Stimulated activated CD4-positive, alpha-beta T cell treated with anti-CD3 and anti-CD28 coated beads, Interleukin-2, amount 100 ng/mL, for 24 hours (primary cell): ENCODE results near the gene ALG5.

Experiments used
- DNase-seq, 2 donors: peaks; one replicate each; pipeline ENCODE4 v3.0.0-alpha.2; 2020

Gene ALG5

DNA sequence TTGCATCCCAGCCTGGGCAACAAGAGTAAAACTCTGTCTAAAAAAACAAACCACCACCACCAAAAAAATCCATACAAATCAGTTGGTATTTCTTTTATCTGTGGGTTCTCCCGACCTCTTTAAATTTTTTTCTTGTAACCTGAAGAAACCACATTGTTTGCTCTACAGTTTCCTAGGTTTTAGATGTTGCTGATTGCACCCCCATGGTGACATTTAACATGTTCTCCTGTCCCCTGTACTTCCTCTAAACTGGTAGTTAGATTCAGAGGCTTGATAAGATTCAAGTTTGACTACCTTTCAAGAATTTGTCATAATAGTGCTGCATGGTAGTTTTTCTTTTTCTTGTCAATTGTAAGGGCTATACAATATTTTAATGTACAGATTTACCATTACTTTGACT is 24.0 kb downstream of the ALG5 start:
- DNase-seq = no peak

DNA sequence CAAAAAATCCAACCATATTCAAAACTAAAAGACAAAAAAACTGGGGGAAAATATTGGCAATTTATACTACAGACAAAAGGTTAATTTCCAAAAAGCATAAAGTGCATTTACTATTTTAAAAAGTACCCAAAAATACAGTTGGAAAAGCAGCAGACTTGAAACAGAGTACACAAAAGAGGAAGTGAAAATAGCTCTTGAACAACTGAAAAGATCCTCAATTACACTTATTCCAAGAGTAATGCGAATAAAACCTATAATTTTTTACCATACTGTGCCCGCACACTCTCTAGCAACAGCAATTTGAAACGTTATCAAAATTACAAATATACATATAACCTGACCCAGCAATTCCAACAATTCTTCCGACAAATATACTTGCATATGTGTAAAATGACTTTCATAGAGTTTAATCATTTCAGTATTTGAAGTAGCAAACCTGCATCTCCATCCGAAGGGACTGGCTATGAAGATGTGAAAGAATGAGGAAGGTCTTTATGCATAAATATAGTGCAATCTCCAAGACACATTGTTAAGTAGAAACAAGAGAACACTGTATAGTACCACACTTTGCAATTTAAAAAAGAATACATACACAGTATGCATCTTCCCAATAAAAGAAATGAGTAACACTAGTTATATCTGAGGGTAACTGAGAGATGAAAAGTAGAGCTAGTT is 25.4 kb downstream of the ALG5 start:
- no peak for DNase-seq

DNA sequence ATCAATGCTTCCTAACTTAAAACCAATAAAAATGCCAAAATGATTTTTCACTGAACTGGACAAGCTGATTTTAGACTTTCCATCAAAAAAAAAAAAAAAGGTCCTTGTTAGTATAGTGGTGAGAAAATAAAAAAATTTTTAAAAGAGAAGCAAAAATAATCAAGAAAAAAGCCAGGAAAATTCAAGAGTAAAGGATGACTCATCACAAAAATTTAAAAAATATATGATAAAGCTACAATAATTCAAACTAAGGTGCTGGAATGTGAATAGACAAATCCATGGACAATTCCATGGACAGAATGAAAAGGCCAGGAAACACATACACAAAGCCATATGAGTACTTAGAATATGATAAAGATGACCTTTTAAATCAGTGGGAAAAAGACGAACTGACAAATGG is 26.1 kb downstream of the ALG5 start:
- no peak for DNase-seq

DNA sequence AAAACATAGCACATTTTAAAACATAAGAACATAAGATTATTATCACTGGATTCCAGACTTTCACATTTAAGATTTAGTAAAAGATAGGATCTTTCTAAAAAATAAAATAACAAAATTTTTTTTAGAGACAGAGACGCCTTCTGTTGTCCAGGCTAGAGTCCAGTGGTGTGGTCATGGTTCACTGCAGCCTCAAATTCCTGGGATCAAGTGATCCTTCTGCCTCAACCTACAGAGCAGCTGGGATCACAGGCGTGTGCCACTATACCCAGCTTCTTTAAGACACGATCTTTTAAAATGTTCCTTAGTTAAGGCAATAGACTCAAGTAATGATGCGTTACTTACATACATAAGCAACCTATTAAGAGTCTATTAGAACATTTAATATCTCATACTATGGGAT is 32.7 kb downstream of the ALG5 start:
- no peak for DNase-seq

DNA sequence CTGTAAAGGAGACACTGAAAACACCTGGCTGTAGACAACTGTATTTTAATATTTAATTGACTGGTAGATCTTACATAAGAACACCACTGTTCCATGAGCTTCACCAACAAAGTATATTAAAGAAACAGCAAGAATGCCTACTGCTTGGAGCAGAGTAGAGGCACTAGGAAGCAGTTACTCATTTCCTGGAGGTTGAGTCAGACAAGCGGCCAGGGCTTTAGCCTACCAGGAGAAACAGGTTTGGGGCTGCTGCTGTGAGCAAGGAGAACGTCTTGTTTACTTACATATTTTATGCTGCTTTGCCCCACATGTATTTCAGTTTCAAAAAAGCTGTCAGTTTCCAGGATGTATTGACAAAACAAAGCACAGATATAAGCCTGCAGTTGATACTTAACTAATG is 33.4 kb downstream of the ALG5 start:
- no peak for DNase-seq

DNA sequence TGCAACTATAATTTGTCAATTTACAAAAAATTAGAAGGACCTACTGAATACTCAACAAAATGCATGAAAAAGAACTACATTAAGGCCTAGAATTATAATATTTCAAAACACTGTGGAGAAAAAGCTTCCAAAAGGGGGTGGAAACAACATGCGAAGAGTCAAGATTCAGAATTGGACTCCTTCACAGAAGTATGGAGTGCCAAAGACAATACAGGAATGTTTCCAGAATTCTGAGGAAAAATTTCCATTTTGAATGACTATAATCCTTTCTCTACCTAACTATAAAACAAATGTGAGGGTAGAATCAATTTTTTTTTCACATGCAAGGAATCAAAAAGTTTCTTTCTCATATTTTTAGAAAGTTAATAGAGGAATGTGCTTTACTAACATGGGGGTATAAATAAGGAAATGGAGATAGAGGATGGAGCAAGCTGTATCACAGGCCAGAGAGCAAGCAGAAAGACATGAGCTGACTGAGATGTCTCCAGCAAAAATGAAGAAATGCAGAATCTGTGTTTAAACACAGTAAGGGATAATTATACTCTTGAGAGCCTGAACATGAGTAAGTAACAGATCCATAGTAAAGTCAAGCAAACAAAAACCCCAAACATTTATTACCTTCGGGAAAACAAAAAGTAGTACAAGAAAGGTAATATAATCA is 39.6 kb downstream of the ALG5 start:
- DNase-seq = no peak

DNA sequence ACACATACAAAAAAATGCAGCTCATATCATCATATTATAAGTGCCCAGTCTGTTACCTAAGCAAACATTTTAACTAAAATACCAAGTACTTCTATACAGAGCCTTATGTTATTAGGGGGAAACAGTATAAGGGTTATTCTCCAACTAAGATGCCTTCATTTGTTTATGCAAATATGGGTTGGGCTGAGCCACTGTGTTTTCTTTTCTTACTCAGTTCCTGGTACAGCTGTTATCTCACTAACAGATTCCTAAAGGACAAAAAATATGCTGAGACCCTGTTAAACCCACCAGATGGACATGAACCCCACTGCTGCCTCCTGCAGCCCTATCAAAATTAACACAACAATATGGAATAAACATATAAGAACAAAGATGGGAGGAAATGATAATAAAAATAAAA is 44.6 kb downstream of the ALG5 start:
- no peak for DNase-seq

DNA sequence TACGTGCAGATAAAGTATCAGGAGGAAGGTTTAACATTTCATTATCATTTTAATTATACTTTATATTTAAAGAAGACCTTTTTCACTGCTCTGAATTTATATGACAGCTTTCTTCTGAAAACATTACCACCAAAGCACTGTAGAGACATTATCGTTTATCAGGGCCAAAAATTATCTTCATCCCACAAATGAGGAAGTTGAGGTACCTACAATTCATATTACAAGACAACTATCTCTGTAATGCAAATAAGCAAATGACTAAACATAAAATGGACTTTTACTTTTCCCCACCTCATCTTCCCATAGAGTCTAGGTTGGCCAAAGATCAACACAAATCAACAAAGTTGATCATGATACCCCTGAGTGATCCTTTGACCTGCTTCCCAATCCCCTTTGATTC is 48.2 kb downstream of the ALG5 start:
- DNase-seq = no peak

DNA sequence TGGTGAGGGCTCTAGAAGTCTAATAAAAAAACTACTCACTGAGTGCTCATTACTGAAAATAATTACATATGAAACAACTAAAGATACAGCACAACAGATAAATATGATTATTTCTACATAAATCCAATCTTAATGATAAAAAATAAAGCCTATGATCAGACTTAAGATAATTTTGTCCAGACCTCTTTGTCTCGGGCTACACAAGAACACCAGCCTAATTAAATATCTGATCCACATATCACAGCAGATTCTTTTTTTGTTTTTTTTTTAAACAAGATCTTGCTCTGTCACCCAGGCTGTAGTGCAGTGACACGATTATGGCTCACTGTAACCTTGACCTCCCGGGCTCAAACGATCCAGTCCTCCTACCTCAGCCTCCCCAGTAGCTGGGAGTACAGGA is 48.8 kb downstream of the ALG5 start:
- no peak for DNase-seq

DNA sequence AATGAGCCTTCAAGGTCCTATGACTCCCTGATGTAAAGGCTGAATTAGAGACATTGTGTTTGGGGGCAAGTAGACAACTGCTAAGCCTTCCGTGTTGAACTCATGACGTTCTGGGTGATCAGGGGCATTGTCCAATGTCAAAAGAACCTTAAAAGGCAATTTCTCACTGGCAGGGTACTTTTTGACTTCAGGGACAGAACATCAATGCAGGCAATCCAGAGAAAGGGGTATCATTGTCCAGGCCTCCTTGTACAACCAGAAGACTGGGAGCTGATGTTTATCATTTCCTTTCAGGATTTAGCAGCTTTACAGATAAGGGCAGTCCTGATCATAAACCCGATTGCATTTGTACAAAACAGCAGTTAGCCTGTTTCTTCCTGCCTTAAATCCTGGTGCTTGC is 54.1 kb downstream of the ALG5 start:
- DNase-seq = no peak

DNA sequence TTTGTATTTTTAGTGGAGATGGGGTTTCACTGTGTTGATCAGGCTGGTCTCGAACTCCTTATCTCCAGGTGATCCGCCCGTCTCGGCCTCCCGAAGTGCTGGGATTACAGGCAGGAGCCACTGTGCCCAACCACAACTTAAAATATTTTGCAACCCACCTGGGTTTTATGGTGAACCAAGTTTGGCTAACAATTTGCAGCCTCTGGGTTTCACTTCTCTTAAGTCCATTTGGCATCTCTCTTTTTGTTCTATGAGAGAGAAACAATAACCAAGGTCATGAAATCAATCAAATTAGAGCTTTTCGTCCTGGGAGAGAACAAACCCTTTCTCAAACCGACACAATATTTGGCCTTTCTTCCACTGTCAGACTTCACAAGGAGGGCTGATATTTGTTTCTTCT is 73.5 kb downstream of the ALG5 start:
- DNase-seq = no peak

DNA sequence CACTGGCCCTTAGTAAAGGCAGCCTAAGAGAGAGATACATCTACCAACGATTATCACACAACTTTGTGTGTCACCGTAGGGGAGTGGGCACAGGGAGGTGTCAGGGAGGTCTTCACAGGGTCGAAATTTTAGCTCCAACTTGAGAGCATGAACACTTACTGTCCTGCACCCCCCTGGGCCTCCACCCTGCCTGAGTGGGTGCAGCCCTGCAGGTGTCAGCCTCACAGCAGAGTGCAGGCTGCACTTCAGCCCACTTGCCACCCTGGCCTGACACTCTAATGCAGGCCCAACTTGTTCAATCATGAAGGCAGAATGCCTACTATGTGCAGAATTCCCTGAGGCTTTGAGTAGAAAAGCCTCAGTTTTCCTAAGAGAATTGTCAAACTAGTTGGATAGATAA is 75.1 kb downstream of the ALG5 start:
- no peak for DNase-seq

DNA sequence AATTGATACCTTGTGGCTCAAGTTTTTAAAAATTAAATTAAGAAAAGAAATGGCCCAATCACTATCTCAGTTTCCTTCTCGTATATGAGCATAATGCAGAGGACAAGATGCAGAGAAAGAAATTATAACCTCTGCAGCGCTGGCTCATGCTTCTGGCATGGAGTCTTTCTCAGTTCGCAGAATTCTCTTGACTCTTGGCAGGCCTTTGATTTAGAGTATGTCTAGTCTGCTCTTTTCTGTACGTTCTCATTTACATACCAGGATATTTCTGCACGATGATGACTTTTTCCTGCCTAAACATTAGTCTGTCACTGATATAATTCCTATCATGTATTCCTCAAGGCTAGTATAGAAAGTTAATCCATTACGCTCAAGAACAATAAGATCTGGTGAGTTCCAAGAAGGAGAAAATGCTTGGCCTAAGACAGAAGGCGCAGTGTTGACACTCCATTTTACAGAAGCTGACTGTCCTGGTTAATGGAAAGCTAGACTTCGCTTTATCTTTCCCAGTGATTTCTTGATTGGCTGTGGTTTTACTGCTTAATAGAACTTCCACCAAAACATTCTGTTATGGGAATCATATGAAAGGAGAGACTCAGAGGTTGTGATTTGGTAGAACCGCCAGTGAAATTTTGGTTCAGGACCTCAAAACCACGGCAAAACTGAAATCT is 77.4 kb downstream of the ALG5 start:
- DNase-seq = no peak

DNA sequence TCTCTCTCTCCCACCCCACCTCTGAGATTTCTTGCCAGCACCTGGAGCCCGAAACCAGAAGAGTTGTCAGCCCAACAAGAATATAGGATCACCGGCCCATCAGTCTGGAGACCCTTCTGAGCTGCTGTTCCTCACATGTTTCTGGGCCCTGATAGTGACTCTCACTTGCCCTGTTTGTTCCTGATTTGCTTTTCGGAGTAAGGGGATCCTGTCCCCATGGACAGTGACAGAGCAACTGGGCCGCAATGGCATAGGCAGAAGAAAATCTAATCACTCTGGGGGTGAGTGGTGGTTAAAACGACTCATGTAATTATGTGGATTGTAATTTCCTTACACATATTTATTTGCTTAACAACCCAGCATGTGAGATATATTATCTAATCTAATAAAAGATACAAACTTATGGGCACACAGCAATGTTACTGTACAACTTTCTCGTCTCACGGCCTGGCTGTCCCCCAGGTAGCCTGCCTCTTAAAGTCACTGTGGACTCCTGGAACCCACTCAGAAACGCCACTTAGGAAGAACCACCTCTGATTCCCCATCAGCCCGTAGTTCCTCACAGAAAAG is 78.4 kb downstream of the ALG5 start:
- DNase-seq = no peak

DNA sequence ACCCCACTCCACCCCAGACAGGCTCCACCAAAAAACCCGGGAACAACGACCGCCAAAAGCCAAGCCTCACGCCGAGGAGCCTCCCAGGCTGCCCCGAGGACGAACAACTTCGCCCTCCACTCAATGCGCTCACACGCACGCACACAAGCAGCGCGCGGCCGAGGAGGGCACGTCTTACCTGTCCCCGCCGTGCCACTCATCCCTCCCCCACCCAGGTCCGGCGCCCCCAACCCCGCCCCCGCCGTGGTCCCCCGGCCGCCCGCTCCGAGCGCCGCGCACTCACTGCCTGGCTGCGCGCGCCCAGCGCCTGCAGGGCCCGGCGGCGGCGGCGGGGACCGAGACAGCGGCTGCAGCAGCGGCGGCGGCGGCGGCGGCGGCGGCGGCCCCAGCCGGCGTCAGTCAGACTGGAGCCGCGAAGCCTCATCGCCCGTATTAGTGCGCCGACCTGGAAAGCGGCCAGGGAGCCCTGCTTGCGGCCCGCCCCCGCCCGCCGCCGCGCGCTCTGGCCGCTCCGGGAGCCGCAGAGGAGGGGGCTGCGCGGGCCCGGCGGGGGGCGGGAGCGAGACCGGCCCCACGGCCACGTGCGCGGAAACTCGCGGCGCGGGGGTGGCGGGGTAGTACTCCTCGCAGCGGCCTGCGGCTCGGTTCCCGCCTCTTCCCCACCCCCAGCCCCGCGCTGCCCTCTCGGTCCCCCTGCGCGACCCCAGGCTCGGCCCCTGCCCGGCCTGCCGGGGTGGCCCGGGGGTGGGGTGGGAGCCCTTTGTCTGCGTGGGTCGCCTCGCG is 79.1 kb downstream of the ALG5 start, which contains the start of gene SMAD9:
SMAD9 (minus strand) TSS at position 406 of the 783 bp plus-strand sequence. CDS start 40,549 bp downstream, outside the sequence.
- DNase-seq = peak in 1 of 2 donors; percentile 54

DNA sequence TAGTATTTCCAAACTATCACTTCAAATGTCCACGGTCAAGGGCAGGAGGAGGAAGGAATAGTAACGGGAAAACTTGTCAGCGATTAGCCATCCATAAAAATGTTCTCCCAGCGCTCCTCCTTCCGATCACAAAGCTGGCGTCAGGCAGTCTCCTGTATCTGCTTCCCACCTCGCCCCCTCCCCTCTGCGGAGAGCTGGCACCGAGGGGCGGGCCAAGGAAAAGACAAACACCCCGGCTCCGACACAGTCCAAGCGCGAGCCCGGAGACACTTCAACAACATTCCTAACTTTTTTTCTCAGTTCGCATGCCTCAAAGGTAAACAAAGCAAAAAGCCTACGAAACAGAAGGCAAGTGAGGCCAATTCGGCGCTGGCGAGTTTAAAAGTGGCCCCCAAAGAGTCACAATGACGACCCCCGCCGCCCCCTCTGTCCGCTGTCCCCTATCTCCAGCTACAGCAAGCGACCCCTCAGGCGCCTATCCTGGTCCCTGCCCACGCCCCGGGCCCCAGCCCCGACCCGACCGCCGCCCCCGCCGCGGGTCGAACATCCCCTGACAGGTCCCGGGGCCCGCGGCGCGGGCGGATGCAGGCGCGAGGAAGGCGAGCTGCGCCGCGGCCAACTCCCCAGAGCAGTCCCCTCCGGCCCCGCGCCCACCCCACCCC is 79.8 kb downstream of the ALG5 start:
- DNase-seq = peak in 1 of 2 donors; percentile 14

DNA sequence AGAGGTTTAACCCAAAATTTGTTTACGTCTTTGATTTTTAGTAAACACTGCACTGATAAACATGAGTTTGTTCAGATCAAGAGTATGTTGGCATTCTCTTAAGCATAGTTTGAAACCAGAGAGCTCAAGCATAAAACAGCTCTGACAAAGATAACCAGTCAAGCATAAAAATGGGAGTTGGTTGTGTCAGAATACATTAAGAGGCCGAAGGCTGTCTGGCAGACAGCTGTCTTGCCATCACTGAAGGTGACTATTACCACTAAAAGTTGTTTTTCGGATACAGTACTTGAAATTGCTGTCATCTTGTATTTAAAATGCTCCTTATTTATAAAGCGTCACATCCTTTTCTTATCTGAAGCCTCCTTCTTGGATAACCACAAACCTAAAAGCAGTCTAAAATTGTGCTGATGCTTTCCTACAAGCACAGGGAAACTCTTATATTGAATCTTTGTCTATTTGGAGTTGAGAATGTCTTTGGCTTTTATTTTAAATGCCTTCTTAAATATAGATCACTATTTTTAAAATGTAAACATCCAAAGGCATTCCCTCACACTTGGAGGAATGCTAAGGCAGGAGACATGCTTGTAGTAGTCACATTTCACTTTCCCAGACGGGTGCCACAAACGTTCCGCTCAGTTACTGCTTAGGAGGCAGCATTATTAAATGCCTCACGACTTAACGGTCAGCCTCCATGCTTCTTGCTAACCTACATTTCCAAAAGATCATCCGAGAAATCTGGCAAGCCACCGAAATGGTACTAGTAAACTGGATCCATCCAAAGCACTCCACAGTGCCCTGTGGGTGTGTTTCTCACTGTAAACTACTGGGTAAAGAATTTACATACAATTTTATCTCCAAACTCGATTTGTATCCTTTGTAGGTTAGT is 80.7 kb downstream of the ALG5 start:
- no peak for DNase-seq

DNA sequence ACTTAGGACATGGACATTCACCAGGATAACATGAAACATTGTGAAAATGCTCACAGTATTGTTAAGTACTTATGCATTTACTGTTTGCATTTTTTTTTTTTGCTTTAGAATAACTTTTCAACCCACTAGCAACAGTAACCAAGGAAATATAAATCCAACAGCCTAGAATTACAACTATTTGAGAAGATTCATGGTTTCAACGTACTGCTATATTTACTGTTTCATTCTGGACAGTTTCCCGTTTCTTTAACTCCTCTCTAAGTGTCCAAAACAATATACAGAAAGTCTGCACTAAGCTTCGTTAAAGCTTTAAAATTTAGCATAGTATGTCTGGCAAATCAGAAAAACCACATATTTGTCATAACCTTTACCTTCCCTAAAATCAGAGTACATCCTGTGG is 81.8 kb downstream of the ALG5 start:
- no peak for DNase-seq

DNA sequence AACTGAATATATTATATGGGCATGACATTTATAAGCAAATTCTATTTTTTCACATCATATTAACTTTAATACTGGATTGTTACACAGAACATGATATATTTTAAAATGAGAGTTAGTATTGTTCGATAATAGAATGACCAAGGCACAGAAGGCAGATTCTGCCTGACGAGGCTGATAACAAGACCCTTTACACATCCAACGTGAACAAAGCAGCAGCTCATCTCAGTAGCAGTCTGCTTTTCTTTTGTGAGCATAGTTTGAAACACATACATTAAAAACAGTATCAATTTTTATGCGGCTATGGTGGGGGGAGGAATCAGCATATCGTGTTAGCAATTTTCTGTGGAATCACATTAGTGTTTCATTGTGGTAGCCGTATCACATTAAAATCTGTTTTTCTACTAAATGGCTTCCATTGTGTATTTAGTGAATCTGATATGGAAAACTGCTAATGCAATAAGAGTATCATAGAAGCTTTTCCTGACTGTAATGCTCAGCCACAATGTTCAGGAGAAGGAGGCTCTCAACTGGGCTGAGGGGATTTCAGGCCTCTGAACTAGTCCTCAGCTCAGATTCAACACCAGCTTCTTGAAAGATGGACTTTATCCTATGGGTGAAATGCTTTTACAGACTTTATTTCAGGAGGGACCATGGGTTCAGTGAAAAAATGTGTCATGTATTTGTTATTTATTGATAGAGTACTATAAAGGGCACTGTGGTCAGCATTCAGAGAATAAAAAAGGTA is 83.1 kb downstream of the ALG5 start:
- no peak for DNase-seq

DNA sequence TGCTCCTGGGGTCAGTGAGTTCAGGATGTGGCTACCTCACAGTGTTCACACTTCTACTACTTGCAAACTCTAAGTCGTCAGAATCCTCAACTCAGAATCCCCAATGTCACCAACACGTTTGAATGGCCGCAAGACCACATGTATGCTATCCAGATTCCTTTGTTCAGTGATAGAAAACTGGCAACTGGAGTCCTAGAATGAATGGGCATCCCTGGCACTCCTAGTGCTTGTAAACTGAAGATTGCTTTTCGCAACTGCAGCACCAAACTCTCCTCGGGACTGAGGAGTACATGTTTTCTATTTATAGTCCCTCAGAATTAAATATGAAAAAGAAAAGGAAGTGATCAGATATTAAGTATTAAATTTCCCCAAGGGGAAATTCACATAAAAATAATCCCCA is 84.0 kb downstream of the ALG5 start:
- no peak for DNase-seq

DNA sequence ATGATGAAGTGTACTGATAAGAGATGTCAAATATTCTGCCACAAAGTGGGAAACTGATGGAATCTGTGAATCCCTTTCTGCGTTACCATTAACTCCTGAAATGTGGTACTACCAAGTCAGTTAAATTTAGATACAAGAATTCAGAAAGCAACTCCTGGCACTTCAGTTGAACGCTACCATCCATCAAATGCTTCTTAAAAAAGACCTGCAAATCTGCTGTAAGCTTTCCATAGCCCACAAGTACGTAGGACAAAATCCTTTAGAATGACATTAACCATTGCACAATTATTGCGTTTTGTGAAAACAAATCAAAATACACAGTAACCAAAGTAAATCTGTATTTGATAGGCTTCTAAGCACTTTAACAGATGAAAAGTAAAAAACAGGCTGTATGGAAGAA is 84.5 kb downstream of the ALG5 start:
- no peak for DNase-seq
